Sciatic nerve (tissue), 2 donors: Measurements from ENCODE around the gene CD244. TPM values are rescaled to one million over a fixed set of nuclear protein-coding genes. Genes with fewer than 3 reads are reported as not detected.
A peak's percentile ranks its signal among the peaks of the same experiment; 100 is the strongest.
"Not testable (repeated sequence)": the region's sequence is repeated elsewhere in the genome, so short reads cannot be mapped to it uniquely, and the experiment has no call there.

Experiments used
- ATAC-seq: fragments of 200-7000 bp; cut with Tn5 transposase; one replicate; pipeline ENCODE4 v1.9.1; 2020; ENCODE audit warnings: mild to moderate bottlenecking, moderate library complexity
- DNase-seq: peaks from one replicate; pipeline ENCODE4 v3.0.0-alpha.2; 2020; ENCODE audit warnings: low spot score
- intact Hi-C: fragments of 100-400 bp; cut with DNase I; formaldehyde crosslinking; loops from one replicate; pipeline ENCODE4 v1.14.2; 2022
- total RNA-seq: library from RNA; stranded (reverse); fragmentation: NEBNext Ultra II Directional; extraction: Animal tissue kit (Norgen Biotek cat#: 25700); gene quantifications from one replicate; pipeline ENCODE4 v1.2.1, GENCODE V29; 2021
- donor health status: DM: no; HTN: no; CAD: no.
- donor health status: DM: no; HTN: no; CAD: no.

CD244 gene
- total RNA-seq, 1 donor from 2014 or later, result 0.98 TPM

DNA sequence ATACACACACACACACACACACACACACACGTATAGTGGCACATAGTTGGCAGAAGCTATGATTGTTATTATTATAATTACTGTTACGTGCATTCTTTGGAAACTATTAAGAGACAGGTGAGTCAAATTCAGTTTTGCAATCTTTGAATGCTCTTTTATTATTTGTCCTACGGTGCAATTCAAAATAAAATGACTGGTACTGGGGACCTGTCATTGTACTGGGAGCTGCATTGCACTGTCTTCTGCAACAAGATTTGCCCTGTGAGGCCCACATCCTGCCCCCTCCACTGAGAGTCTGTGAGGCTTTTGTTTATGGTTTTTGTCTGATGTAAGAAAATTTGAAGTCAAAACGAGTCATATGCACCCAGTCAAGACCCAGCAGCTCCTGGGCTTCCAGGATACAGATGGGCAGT lies 64.8 kb downstream of the CD244 start:
- ATAC-seq (no peak), DNase-seq (no peak)
- intact Hi-C loops, result no loop called here

DNA sequence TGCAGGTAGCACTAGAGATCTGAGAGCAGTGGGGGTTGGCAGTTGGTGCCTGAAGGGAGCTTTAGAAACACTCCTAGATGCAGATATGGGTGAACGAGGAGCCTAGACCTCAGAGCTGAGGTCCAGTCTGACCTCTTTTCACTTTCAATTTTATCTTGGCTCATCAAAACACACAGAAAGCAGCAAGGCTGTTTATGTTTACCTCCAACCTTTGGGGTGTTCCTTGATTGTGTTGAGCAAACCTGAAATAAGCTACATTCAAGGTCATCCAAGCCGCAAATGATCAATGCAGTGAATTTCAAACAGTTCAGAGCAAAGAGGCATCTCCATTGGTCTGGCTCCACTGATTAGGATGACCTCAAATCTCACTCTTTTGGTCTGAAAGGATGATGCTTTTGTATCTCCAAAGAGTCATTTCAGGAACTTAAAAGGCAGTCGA lies 65.4 kb downstream of the CD244 start:
- DNase-seq, result no peak
- intact Hi-C loops, result no loop called here
- ATAC-seq, result no peak

GRCh38 chr1:160795951-160796383 lies 66.7 kb downstream of the CD244 start, which contains the start of gene LY9:
Gene LY9, plus strand, starts transcription at chr1:160796174. Its CDS starts 14 bp downstream, at chr1:160796188.
- no peak for DNase-seq

DNA sequence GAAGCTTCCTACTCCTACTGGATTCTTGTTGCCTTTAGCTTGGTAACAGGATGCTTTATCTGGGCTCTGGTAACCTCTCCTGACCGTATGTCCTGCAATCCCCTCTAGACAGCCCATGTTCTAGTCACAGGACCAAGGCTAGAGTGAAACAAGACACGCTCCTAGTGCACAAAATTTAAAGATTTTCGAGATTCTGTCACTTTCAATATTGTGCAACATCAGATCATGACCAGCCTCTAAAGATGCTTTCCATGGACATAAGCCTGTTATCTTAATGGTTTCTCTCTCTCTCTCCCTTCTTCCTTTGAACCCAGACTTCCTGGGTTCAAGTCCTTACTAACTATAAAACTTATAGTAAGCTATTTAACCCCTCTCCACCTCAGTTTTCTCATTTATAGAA lies 68.3 kb downstream of the CD244 start:
- ATAC-seq (no peak), DNase-seq (no peak)
- intact Hi-C loops, result no loop called here

More at GRCh38 chr1:160795951-160796383, 66.7 kb downstream of the CD244 start, which contains the start of gene LY9:
- intact Hi-C loops, result no loop called here
- peak; percentile 26 for ATAC-seq

- ATAC-seq, result peak; percentile 39
- DNase-seq, result no peak
- intact Hi-C loops, result no loop called here
These were observed 72.7 kb downstream of the CD244 start for GRCh38 chr1:160789702-160790611.

- DNase-seq, result no peak
- ATAC-seq, result no peak
- intact Hi-C loops, result no loop called here
These were observed 73.5 kb downstream of the CD244 start for GRCh38 chr1:160789051-160789701.

- DNase-seq, intact Hi-C loops, ATAC-seq: not testable (repeated sequence)
These were observed 79.5 kb downstream of the CD244 start for GRCh38 chr1:160782988-160783765.

DNA sequence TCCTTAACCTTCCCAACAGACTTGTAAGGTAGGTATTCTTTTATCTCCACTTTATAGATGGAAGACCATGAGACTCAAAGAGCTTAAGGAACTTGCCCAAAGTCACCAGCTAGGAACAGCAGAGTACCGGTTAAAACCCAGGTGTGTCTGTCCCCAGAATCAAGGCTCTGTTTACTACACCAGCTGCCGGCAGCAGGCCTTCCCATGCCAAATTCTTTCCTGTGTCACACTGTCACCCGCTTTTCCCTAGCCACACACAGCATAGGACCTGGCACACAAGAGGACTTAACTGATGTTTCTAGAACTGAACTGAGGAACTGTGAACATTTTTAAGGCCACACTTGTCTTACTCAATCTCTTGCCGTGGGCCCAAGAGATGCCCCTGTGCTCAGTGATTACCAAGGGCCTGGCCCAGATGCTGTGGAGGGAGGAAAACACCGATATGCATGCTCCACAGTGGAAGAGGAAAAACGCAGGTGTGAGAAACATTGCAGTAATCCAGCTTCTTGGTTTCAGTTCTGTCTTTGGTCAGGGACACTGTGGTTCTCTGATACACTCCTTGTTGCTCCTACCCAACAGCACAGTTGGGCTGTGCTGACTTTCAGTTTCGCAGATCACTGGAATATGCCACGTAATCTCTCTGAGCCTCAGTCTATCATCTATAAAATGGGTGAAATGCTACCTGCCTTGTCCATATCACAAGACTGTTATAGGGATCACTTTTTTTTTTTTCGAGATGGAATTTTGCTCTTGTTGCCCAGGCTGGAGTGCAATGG lies 80.6 kb downstream of the CD244 start:
- peak; percentile 49 for ATAC-seq
- intact Hi-C loops, result no loop called here

DNA sequence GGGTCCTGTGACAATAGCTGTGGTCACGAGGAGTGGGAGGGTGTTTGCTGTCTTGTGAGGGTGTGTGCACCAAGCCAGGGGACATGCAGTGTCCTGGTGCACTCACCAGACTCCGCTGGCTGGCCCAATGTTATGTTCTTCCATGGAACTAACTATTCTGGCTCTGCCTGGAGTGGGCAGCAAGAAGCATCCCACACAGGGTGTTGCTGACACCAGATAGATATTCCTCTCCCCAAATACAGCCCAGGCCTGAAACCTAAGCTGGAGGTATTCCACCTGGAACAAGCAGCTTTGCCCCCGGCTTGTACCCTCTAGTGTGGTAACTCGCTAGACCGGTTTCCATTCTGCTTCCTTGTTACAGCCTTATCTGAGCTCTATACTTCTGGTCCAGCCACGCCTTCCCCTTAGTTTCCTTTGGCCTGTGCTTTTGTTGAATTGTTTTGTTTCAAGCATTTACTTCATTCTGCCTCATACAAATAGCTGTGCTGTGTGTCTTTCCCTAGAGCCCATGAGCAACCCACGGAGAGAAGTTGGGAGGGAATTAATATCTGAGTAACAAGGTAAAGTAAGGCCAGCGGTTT lies 81.4 kb downstream of the CD244 start:
- intact Hi-C loops, result no loop called here
- no peak for DNase-seq
- ATAC-seq, result no peak

More for the DNA sequence above, 80.6 kb downstream of the CD244 start:
- no peak for DNase-seq

GRCh38 chr1:160780398-160780755 lies 82.3 kb downstream of the CD244 start:
- intact Hi-C loops, result no loop called here
- DNase-seq (no peak), ATAC-seq (no peak)

Other genes starting within 250 kb of the CD244 start
- 0.71 TPM for gene SLAMF1, start 215.8 kb downstream of the CD244 start, total RNA-seq
- 6.8 TPM for gene CD48, start 151.1 kb downstream of the CD244 start, total RNA-seq
- gene SLAMF7, start 123.6 kb downstream of the CD244 start, total RNA-seq, result 1.6 TPM
- gene LY9, start 66.7 kb downstream of the CD244 start, total RNA-seq, result 1.2 TPM
- 1.5 TPM for gene ITLN1, start 22.3 kb upstream of the CD244 start, total RNA-seq
- not detected for gene ITLN2, start 91.9 kb upstream of the CD244 start, total RNA-seq
- gene F11R, start 158.3 kb upstream of the CD244 start, total RNA-seq, result 20.3 TPM
- 13.1 TPM for gene TSTD1, start 176.1 kb upstream of the CD244 start, total RNA-seq
- gene USF1, start 183.1 kb upstream of the CD244 start, total RNA-seq, result 58.0 TPM
- 13.7 TPM for gene ARHGAP30, start 207.0 kb upstream of the CD244 start, total RNA-seq
- 0.09 TPM for gene NECTIN4, start 226.7 kb upstream of the CD244 start, total RNA-seq
- gene KLHDC9, start 235.5 kb upstream of the CD244 start, total RNA-seq, result 6.6 TPM